Activated naive CD4-positive, alpha-beta T cell treated with anti-CD3 and anti-CD28 coated beads, Interleukin-2, amount 50 U/mL, for 16 hours (primary cell): ENCODE measurements around the gene FAM168A.
"Not testable (repeated sequence)": the region's sequence is repeated elsewhere in the genome, so short reads cannot be mapped to it uniquely, and the experiment has no call there.

Experiments used
- DNase-seq: peaks from one replicate; pipeline ENCODE4 v3.0.0-alpha.2; 2020

The FAM168A gene

GRCh38 chr11:73592640-73593039 is 5.3 kb downstream of the FAM168A start:
- no peak for DNase-seq

GRCh38 chr11:73591743-73592142 is 6.2 kb downstream of the FAM168A start:
- DNase-seq, result no peak

GRCh38 chr11:73590991-73591390 is 6.9 kb downstream of the FAM168A start:
- DNase-seq, result no peak

- no peak for DNase-seq
Measured at GRCh38 chr11:73586791-73587190, 11.1 kb downstream of the FAM168A start.

GRCh38 chr11:73585834-73586575 is 11.9 kb downstream of the FAM168A start:
- DNase-seq, result no peak

GRCh38 chr11:73584831-73585230 is 13.1 kb downstream of the FAM168A start:
- no peak for DNase-seq

- no peak for DNase-seq
Measured at GRCh38 chr11:73582653-73583052, 15.3 kb downstream of the FAM168A start.

- DNase-seq, result not testable (repeated sequence)
Measured at GRCh38 chr11:73580749-73581148, 17.2 kb downstream of the FAM168A start.

- DNase-seq, result no peak
Measured at GRCh38 chr11:73579641-73580434, 18.1 kb downstream of the FAM168A start.

GRCh38 chr11:73578592-73579185 is 19.2 kb downstream of the FAM168A start:
- DNase-seq, result no peak

GRCh38 chr11:73577496-73577917 is 20.4 kb downstream of the FAM168A start:
- DNase-seq, result no peak

- no peak for DNase-seq
Measured at GRCh38 chr11:73576185-73576614, 21.7 kb downstream of the FAM168A start.

- DNase-seq, result not testable (repeated sequence)
Measured at GRCh38 chr11:73571982-73572381, 25.9 kb downstream of the FAM168A start.

- no peak for DNase-seq
Measured at GRCh38 chr11:73570415-73571114, 27.3 kb downstream of the FAM168A start.

- DNase-seq, result no peak
Measured at GRCh38 chr11:73566977-73567755, 30.7 kb downstream of the FAM168A start.

- DNase-seq, result no peak
Measured at GRCh38 chr11:73566422-73566821, 31.5 kb downstream of the FAM168A start.

GRCh38 chr11:73565804-73566203 is 32.1 kb downstream of the FAM168A start:
- DNase-seq, result no peak

GRCh38 chr11:73564903-73565302 is 33.0 kb downstream of the FAM168A start:
- DNase-seq, result no peak

GRCh38 chr11:73563539-73564200 is 34.2 kb downstream of the FAM168A start:
- DNase-seq, result no peak

GRCh38 chr11:73559743-73560142 is 38.2 kb downstream of the FAM168A start:
- DNase-seq, result no peak

- DNase-seq, result no peak
Measured at GRCh38 chr11:73556966-73557365, 40.9 kb downstream of the FAM168A start.

GRCh38 chr11:73555615-73556014 is 42.3 kb downstream of the FAM168A start:
- DNase-seq, result no peak
